Measurements from ENCODE around the gene EXOSC9.
"Not testable (repeated sequence)": the region's sequence is repeated elsewhere in the genome, so short reads cannot be mapped to it uniquely, and the experiment has no call there.

Gene EXOSC9

GRCh38 chr4:121800961-121801714 lies at the start of gene EXOSC9:
Gene EXOSC9, plus strand, starts transcription at chr4:121801323. Its CDS starts 102 bp downstream, at chr4:121801425.
- peak; percentile 66 for DNase-seq

- DNase-seq = not testable (repeated sequence)
These were observed 49.0 kb upstream of the EXOSC9 start for GRCh38 chr4:121752142-121752541.

GRCh38 chr4:121758925-121759568 lies 42.1 kb upstream of the EXOSC9 start:
- no peak for DNase-seq

GRCh38 chr4:121760205-121760604 lies 40.9 kb upstream of the EXOSC9 start:
- DNase-seq = no peak

GRCh38 chr4:121764303-121764701 lies 36.8 kb upstream of the EXOSC9 start:
- no peak for DNase-seq

- no peak for DNase-seq
These were observed 36.3 kb upstream of the EXOSC9 start, which contains the start of gene SMIM43 for GRCh38 chr4:121764702-121765367. Gene SMIM43, minus strand, starts transcription at chr4:121765164. Its CDS starts 59 bp downstream, at chr4:121765105.

GRCh38 chr4:121765368-121765705 lies 35.8 kb upstream of the EXOSC9 start:
- DNase-seq = no peak

- DNase-seq = no peak
These were observed 35.1 kb upstream of the EXOSC9 start for GRCh38 chr4:121765971-121766538.

- DNase-seq = no peak
These were observed 34.0 kb upstream of the EXOSC9 start for GRCh38 chr4:121767166-121767565.

GRCh38 chr4:121769341-121769740 lies 31.8 kb upstream of the EXOSC9 start:
- DNase-seq = no peak

- DNase-seq = no peak
These were observed 29.3 kb upstream of the EXOSC9 start for GRCh38 chr4:121771869-121772268.

- DNase-seq = no peak
These were observed 27.2 kb upstream of the EXOSC9 start for GRCh38 chr4:121773883-121774282.

GRCh38 chr4:121776610-121777401 lies 24.3 kb upstream of the EXOSC9 start:
- DNase-seq = no peak

GRCh38 chr4:121777625-121778024 lies 23.5 kb upstream of the EXOSC9 start:
- DNase-seq = no peak

GRCh38 chr4:121778991-121779628 lies 22.0 kb upstream of the EXOSC9 start:
- no peak for DNase-seq

- DNase-seq = no peak
These were observed 17.9 kb upstream of the EXOSC9 start for GRCh38 chr4:121783210-121783609.

- no peak for DNase-seq
These were observed 16.7 kb upstream of the EXOSC9 start for GRCh38 chr4:121784401-121784800.

GRCh38 chr4:121784975-121785374 lies 16.1 kb upstream of the EXOSC9 start:
- no peak for DNase-seq

GRCh38 chr4:121785479-121785878 lies 15.6 kb upstream of the EXOSC9 start:
- DNase-seq = no peak

- DNase-seq = no peak
These were observed 14.9 kb upstream of the EXOSC9 start for GRCh38 chr4:121786221-121786620.

- DNase-seq = no peak
These were observed 12.2 kb upstream of the EXOSC9 start for GRCh38 chr4:121788896-121789295.

- no peak for DNase-seq
These were observed 11.7 kb upstream of the EXOSC9 start for GRCh38 chr4:121789455-121789854.

Data from NCI-H2171 (cell line).